ENCODE results near the gene PPARA.

DNA sequence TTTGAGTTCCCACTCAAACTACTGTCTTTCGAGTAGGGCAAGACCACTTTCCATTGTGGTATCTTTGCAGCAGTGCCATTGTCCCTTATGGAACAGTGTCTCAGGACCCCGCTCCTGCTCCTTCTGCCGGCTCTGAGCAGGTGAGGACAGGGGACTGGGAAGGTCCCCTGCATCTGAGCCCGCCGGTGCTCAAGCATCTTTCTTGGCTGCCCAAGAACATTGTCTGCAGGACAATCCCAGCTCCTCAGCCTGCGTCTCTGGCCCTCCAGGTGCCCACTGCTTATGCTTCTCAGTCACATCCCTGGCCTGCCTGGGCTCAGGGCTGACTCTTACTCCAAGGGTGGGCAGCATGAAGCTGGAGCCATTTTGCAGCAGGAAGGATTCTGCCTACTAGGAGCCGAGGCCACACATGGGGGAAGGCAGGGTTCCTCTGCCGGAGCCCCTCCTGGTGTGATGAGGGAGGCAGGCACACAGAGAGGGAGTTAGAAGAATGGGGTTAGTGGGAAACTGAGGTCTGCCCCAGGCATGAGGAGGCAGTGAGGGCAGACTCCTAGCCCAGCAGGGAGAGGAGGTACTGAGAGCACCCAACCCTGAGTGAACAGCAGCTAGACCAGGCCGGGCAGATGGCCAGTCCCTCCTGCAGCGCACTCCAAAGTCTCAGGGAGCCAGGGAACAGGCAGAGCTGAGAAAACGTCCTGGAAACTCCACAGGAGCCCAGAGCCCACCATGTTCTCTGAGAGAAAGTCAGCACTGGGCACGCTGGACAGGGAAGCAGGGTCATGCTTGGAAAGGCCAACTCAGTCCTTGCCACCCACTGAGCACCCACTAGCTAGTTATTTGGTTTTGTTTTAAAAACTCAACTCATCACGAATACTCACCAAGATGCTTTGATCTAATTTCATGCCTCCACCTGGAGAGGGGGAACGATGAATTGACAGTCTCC lies 7.5 kb upstream of the PPARA start:
- TF ChIP-seq TAF1 (IDR thresholded peaks at IDR 0.05; ENCODE audit: low read depth) (no peak), REST (IDR thresholded peaks at IDR 0.05; ENCODE audit: low read depth) (peak; percentile 68), EP300 (IDR thresholded peaks at IDR 0.05; ENCODE audit: borderline replicate concordance) (no peak), TCF12 (IDR thresholded peaks at IDR 0.05; ENCODE audit: low read depth) (no peak), MAX (IDR thresholded peaks at IDR 0.05) (no peak), NFIC (IDR thresholded peaks at IDR 0.05) (no peak), RAD21 (IDR thresholded peaks at IDR 0.05; ENCODE audit: low read depth) (no peak), USF1 (IDR thresholded peaks at IDR 0.05) (no peak)
